Osteoblast (primary cell): ENCODE data around the gene ADARB2. TPM values are rescaled to one million over a fixed set of nuclear protein-coding genes. Genes with fewer than 3 reads are reported as not detected.

ENCODE experiments used
- DNase-seq: peaks from one replicate; pipeline ENCODE4 v3.0.0; 2011; ENCODE audit warnings: low spot score, mixed read lengths; ENCODE audit not compliant: insufficient read length; ENCODE audit errors: missing footprints
- H2AFZ ChIP-seq: 2 replicates; pipeline ENCODE4 v1.6.0; 2011; ENCODE audit warnings: mild to moderate bottlenecking, low read length
- H3K27ac ChIP-seq: 2 replicates; pipeline ENCODE4 v1.5.1; 2011; ENCODE audit warnings: mild to moderate bottlenecking, low read depth, low read length, moderate library complexity
- H3K27me3 ChIP-seq: 2 replicates; pipeline ENCODE4 v1.6.0; 2012; ENCODE audit warnings: mild to moderate bottlenecking, control low read depth, inconsistent platforms, low read length, moderate library complexity; ENCODE audit not compliant: insufficient read depth
- H3K36me3 ChIP-seq: 2 replicates; pipeline ENCODE4 v1.5.1; 2011; ENCODE audit warnings: mild to moderate bottlenecking, low read length, control low read depth, moderate library complexity; ENCODE audit not compliant: insufficient read depth
- H3K4me1 ChIP-seq: 2 replicates; pipeline ENCODE4 v1.5.1; 2011; ENCODE audit warnings: mild to moderate bottlenecking, low read length, control low read depth, moderate library complexity; ENCODE audit not compliant: insufficient read depth
- H3K4me2 ChIP-seq: 2 replicates; pipeline ENCODE4 v1.6.0; 2011; ENCODE audit warnings: mild to moderate bottlenecking, low read length; ENCODE audit not compliant: insufficient read depth
- H3K4me3 ChIP-seq: fragments of 200-600 bp; sonication (generic); 3 replicates; pipeline ENCODE4 v1.5.1; 2012; ENCODE audit warnings: mild to moderate bottlenecking, low read length, inconsistent platforms; ENCODE audit not compliant: insufficient read depth
- H3K79me2 ChIP-seq: 2 replicates; pipeline ENCODE4 v1.6.0; 2012; ENCODE audit warnings: mild to moderate bottlenecking, low read length, control low read depth, inconsistent platforms; ENCODE audit not compliant: insufficient read depth
- H3K9me3 ChIP-seq: 2 replicates; pipeline ENCODE4 v1.5.1; 2011; ENCODE audit warnings: low read depth, low read length, control low read depth
- H4K20me1 ChIP-seq: 2 replicates; pipeline ENCODE4 v1.6.0; 2012; ENCODE audit warnings: mild to moderate bottlenecking, low read length, control low read depth; ENCODE audit not compliant: insufficient read depth
- total RNA-seq: library from RNA; depleted of rRNA; stranded (reverse); fragments of >200 nt; gene quantifications from 2 replicates; pipeline ENCODE4 v1.2.3, GENCODE V29; 2012
- TF ChIP-seq, protein P1 (sequence below): IDR thresholded peaks from 2 replicates; pipeline ENCODE4 v1.5.1; 2011; ENCODE audit warnings: mild to moderate bottlenecking, low read depth, low read length, moderate library complexity; ENCODE audit errors: extremely low read depth

ADARB2 gene
- total RNA-seq, 1 donor, result not detected

DNA sequence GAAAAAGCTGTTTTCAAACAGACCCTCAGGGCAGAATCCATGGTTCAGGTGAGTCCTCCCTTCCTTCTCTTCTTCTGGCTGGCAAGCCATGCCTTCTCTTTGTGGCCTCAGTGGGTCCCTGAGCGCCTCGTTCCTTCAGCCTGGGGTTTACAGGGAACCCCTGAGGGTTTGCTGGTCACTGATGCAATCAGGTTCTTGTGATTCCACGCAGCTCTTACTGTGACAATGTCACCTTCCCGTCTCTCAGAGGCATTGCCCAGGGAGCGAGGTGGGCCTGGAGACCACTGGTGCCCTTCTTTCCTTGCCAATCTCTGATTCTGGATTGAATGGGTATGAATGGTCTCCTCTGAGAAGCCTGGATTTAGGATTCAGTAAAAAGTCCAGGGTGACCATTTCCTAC lies 132.2 kb downstream of the ADARB2 start:
- no peak overlapping the region for H3K27ac ChIP-seq
- TF ChIP-seq, protein P1, sequence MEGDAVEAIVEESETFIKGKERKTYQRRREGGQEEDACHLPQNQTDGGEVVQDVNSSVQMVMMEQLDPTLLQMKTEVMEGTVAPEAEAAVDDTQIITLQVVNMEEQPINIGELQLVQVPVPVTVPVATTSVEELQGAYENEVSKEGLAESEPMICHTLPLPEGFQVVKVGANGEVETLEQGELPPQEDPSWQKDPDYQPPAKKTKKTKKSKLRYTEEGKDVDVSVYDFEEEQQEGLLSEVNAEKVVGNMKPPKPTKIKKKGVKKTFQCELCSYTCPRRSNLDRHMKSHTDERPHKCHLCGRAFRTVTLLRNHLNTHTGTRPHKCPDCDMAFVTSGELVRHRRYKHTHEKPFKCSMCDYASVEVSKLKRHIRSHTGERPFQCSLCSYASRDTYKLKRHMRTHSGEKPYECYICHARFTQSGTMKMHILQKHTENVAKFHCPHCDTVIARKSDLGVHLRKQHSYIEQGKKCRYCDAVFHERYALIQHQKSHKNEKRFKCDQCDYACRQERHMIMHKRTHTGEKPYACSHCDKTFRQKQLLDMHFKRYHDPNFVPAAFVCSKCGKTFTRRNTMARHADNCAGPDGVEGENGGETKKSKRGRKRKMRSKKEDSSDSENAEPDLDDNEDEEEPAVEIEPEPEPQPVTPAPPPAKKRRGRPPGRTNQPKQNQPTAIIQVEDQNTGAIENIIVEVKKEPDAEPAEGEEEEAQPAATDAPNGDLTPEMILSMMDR, result no peak
- H4K20me1 ChIP-seq, result no peaks in the 10 kb centered on the region
- H3K27me3 ChIP-seq, result no peaks in the 10 kb centered on the region
- no peaks in the 10 kb centered on the region for H3K36me3 ChIP-seq
- no peak overlapping the region for H3K4me2 ChIP-seq
- no peaks in the 10 kb centered on the region for H3K4me1 ChIP-seq
- H2AFZ ChIP-seq, result no peak overlapping the region
- DNase-seq, result no peak
- H3K4me3 ChIP-seq, result no peak overlapping the region
- H3K79me2 ChIP-seq, result no peaks in the 10 kb centered on the region
- H3K9me3 ChIP-seq, result peaks cover 3% of the 10 kb centered on the region

DNA sequence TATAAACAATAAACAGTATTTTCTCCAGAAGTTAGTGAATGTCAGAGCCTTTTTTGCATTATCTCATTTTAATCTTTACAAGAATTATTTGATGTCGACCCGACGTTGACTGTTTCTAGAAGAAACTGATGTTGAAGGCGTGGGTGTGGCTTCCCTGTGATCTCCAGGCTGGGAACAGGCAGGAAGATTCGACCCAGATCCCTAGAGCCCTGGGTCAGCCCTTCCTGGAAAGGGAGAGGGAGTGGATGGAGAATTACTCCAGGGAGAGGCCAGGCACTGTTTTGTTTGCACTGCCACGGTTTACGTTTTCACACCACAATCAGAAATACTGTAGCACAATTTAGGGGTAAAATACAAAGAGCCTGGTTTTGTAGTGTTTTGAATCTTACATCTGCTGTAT lies 133.1 kb downstream of the ADARB2 start:
- H3K4me2 ChIP-seq, result no peak overlapping the region
- H3K27me3 ChIP-seq, result no peaks in the 10 kb centered on the region
- H3K4me3 ChIP-seq, result no peak overlapping the region
- no peaks in the 10 kb centered on the region for H3K4me1 ChIP-seq
- H3K79me2 ChIP-seq, result no peaks in the 10 kb centered on the region
- no peaks in the 10 kb centered on the region for H4K20me1 ChIP-seq
- peaks cover 3% of the 10 kb centered on the region for H3K9me3 ChIP-seq
- TF ChIP-seq, protein P1, result no peak
- DNase-seq, result no peak
- no peaks in the 10 kb centered on the region for H3K36me3 ChIP-seq
- no peak overlapping the region for H3K27ac ChIP-seq
- H2AFZ ChIP-seq, result no peak overlapping the region

DNA sequence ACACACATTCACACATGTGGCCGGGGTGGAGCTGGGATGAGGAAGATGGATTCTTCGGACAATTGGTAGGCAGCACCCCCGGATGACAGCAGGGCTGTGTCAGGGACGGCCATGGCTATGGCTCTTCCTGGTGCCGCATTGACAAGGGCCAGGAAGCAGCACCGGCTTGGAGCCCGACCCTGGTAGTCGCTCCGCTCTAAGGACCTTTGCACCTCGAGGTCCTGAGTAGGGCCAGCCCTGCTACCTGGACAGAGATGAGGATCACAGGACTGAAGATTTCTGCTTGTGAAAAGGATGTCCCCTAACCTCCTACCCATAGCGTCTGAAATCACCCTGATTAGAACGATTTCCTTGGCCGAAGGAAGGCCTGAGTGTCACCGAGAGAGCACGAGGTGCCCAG lies 134.1 kb downstream of the ADARB2 start:
- no peak overlapping the region for H3K4me3 ChIP-seq
- H3K9me3 ChIP-seq, result peaks cover 3% of the 10 kb centered on the region
- no peaks in the 10 kb centered on the region for H4K20me1 ChIP-seq
- no peak overlapping the region for H3K27ac ChIP-seq
- no peak overlapping the region for H3K4me2 ChIP-seq
- H3K27me3 ChIP-seq, result no peaks in the 10 kb centered on the region
- no peak for DNase-seq
- no peaks in the 10 kb centered on the region for H3K36me3 ChIP-seq
- H3K79me2 ChIP-seq, result no peaks in the 10 kb centered on the region
- no peak overlapping the region for H2AFZ ChIP-seq
- TF ChIP-seq, protein P1, result no peak
- no peaks in the 10 kb centered on the region for H3K4me1 ChIP-seq

DNA sequence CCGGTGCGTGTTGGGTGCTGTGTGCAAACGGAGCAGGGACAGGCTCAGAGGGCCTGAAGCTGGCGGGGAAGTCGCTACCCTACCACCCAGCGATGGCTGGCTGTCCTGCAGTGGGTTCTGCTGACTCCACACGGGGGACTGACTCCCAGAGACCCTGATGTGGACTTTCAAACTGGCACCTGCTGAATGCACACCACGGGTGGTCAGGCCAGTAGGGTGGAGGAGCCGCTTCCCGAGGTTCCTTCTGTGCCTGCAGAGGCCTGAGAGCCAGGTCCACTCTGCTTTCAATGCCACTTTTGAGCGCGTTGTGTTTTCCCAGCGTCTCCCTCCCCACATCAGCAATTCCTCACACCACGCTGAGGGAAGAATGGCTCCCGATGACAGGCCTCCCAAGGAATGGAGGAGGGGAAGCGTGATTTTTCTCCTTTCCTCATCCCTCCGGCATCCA lies 135.3 kb downstream of the ADARB2 start:
- Histone ChIP-seq H3K4me1 (no peaks in the 10 kb centered on the region), H3K27ac (no peak overlapping the region), H3K27me3 (no peaks in the 10 kb centered on the region), H4K20me1 (no peaks in the 10 kb centered on the region), H2AFZ (no peak overlapping the region), H3K4me2 (no peak overlapping the region), H3K9me3 (peaks cover 3% of the 10 kb centered on the region), H3K36me3 (no peaks in the 10 kb centered on the region), H3K4me3 (no peak overlapping the region), H3K79me2 (no peaks in the 10 kb centered on the region)
- TF ChIP-seq, protein P1, result no peak
- no peak for DNase-seq
